ENCODE results near the gene MT1E.
"Not testable (repeated sequence)": the region's sequence is repeated elsewhere in the genome, so short reads cannot be mapped to it uniquely, and the experiment has no call there.

MT1E gene

GRCh38 chr16:56606476-56607108, 19.0 kb upstream of the MT1E start:
- DNase-seq (ENCODE audit: extremely low read depth in 1 of 2, low read depth in 1 of 2), result no peak

- DNase-seq (ENCODE audit: extremely low read depth in 1 of 2, low read depth in 1 of 2), result no peak
Measured at GRCh38 chr16:56607109-56607618, 18.4 kb upstream of the MT1E start.

- DNase-seq (ENCODE audit: extremely low read depth in 1 of 2, low read depth in 1 of 2), result no peak
Measured at GRCh38 chr16:56607675-56608042, 17.9 kb upstream of the MT1E start.

- peak; percentile 85 to 91 for DNase-seq (ENCODE audit: extremely low read depth in 1 of 2, low read depth in 1 of 2)
Measured at GRCh38 chr16:56608043-56608875, 17.3 kb upstream of the MT1E start, which contains the start of gene MT2A. Gene MT2A, plus strand, starts transcription at chr16:56608584. Its CDS starts 72 bp downstream, at chr16:56608656.

- DNase-seq (ENCODE audit: extremely low read depth in 1 of 2, low read depth in 1 of 2), result no peak
Measured at GRCh38 chr16:56608876-56609462, 16.6 kb upstream of the MT1E start.

- peak in 1 of 2 donors; percentile 76 for DNase-seq (ENCODE audit: extremely low read depth in 1 of 2, low read depth in 1 of 2)
Measured at GRCh38 chr16:56609463-56609921, 16.1 kb upstream of the MT1E start.

GRCh38 chr16:56610017-56610608, 15.5 kb upstream of the MT1E start:
- peak; percentile 56 to 79 for DNase-seq (ENCODE audit: extremely low read depth in 1 of 2, low read depth in 1 of 2)

GRCh38 chr16:56610609-56611111, 14.9 kb upstream of the MT1E start:
- DNase-seq (ENCODE audit: extremely low read depth in 1 of 2, low read depth in 1 of 2), result peak in 1 of 2 donors; percentile 54

- DNase-seq (ENCODE audit: extremely low read depth in 1 of 2, low read depth in 1 of 2), result no peak
Measured at GRCh38 chr16:56611281-56611833, 14.2 kb upstream of the MT1E start.

GRCh38 chr16:56613706-56614105, 11.9 kb upstream of the MT1E start:
- DNase-seq (ENCODE audit: extremely low read depth in 1 of 2, low read depth in 1 of 2), result no peak

GRCh38 chr16:56614549-56614991, 11.0 kb upstream of the MT1E start:
- DNase-seq (ENCODE audit: extremely low read depth in 1 of 2, low read depth in 1 of 2), result peak in 1 of 2 donors; percentile 43

GRCh38 chr16:56615353-56615752, 10.2 kb upstream of the MT1E start:
- no peak for DNase-seq (ENCODE audit: extremely low read depth in 1 of 2, low read depth in 1 of 2)

GRCh38 chr16:56616608-56617211, 8.9 kb upstream of the MT1E start:
- DNase-seq (ENCODE audit: extremely low read depth in 1 of 2, low read depth in 1 of 2), result no peak

GRCh38 chr16:56617212-56618085, 8.1 kb upstream of the MT1E start:
- peak; percentile 41 to 63 for DNase-seq (ENCODE audit: extremely low read depth in 1 of 2, low read depth in 1 of 2)

GRCh38 chr16:56618138-56618537, 7.4 kb upstream of the MT1E start:
- no peak for DNase-seq (ENCODE audit: extremely low read depth in 1 of 2, low read depth in 1 of 2)

- no peak for DNase-seq (ENCODE audit: extremely low read depth in 1 of 2, low read depth in 1 of 2)
Measured at GRCh38 chr16:56620339-56620897, 5.2 kb upstream of the MT1E start.

- not testable (repeated sequence) for DNase-seq (ENCODE audit: extremely low read depth in 1 of 2, low read depth in 1 of 2)
Measured at GRCh38 chr16:56621665-56622445, 3.7 kb upstream of the MT1E start.

GRCh38 chr16:56623184-56623583, 2.4 kb upstream of the MT1E start:
- not testable (repeated sequence) for DNase-seq (ENCODE audit: extremely low read depth in 1 of 2, low read depth in 1 of 2)
